Glutamatergic neuron (in vitro differentiated cells): ENCODE data around the gene CCDC136. TPM values are rescaled to one million over a fixed set of nuclear protein-coding genes. Genes with fewer than 3 reads are reported as not detected.

Experiments used
- DNase-seq: peaks from one replicate; pipeline ENCODE4 v3.0.0; 2022
- H3K27ac Mint-ChIP-seq: one replicate; pipeline ENCODE4 v1.8.0; 2020; ENCODE audit warnings: mild to moderate bottlenecking, mixed read lengths, inconsistent platforms; ENCODE audit not compliant: unreplicated experiment
- H3K27me3 Mint-ChIP-seq: one replicate; pipeline ENCODE4 v1.8.0; 2020; ENCODE audit warnings: mild to moderate bottlenecking, moderate library complexity, mixed read lengths, inconsistent platforms; ENCODE audit not compliant: unreplicated experiment
- H3K36me3 Mint-ChIP-seq: one replicate; pipeline ENCODE4 v1.8.0; 2020; ENCODE audit warnings: mild to moderate bottlenecking, mixed read lengths, inconsistent platforms; ENCODE audit not compliant: unreplicated experiment
- H3K4me1 Mint-ChIP-seq: one replicate; pipeline ENCODE4 v1.8.0; 2020; ENCODE audit warnings: mild to moderate bottlenecking, low read depth, mixed read lengths, inconsistent platforms; ENCODE audit not compliant: unreplicated experiment
- H3K4me3 Mint-ChIP-seq: one replicate; pipeline ENCODE4 v1.8.0; 2020; ENCODE audit warnings: mild to moderate bottlenecking, mixed read lengths, inconsistent platforms; ENCODE audit not compliant: unreplicated experiment
- H3K9me3 Mint-ChIP-seq: one replicate; pipeline ENCODE4 v1.8.0; 2020; ENCODE audit warnings: mild to moderate bottlenecking, moderate library complexity, mixed read lengths, inconsistent platforms; ENCODE audit not compliant: unreplicated experiment
- total RNA-seq: library from RNA; stranded (reverse); fragmentation: NEBNext Ultra II Directional; extraction: Animal tissue kit (Norgen Biotek cat#: 25700); gene quantifications from one replicate; pipeline ENCODE4 v1.2.1, GENCODE V29; 2021; ENCODE audit not compliant: unreplicated experiment
- TF ChIP-seq, protein P1 (sequence below): fragments of 200-600 bp; sonication (generic); IDR thresholded peaks from one replicate; pipeline ENCODE4 v1.5.0; 2021; ENCODE audit not compliant: partially characterized antibody, unreplicated experiment

The CCDC136 gene
- total RNA-seq, 1 donor from 2014 or later, result 202 TPM

- DNase-seq, result peak; percentile 99
- peaks cover 17% of the 10 kb centered on the region for H3K27me3 Mint-ChIP-seq
- peaks cover 18% of the 10 kb centered on the region for H3K9me3 Mint-ChIP-seq
- H3K27ac Mint-ChIP-seq, result peak within 1 kb of the TSS; percentile 99
- H3K36me3 Mint-ChIP-seq, result no peaks in the 10 kb centered on the region
- peaks cover 18% of the 10 kb centered on the region for H3K4me1 Mint-ChIP-seq
- TF ChIP-seq, protein P1, sequence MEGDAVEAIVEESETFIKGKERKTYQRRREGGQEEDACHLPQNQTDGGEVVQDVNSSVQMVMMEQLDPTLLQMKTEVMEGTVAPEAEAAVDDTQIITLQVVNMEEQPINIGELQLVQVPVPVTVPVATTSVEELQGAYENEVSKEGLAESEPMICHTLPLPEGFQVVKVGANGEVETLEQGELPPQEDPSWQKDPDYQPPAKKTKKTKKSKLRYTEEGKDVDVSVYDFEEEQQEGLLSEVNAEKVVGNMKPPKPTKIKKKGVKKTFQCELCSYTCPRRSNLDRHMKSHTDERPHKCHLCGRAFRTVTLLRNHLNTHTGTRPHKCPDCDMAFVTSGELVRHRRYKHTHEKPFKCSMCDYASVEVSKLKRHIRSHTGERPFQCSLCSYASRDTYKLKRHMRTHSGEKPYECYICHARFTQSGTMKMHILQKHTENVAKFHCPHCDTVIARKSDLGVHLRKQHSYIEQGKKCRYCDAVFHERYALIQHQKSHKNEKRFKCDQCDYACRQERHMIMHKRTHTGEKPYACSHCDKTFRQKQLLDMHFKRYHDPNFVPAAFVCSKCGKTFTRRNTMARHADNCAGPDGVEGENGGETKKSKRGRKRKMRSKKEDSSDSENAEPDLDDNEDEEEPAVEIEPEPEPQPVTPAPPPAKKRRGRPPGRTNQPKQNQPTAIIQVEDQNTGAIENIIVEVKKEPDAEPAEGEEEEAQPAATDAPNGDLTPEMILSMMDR, result no peak
- peak within 1 kb of the TSS; percentile 100 for H3K4me3 Mint-ChIP-seq
Measured at GRCh38 chr7:128862571-128863432, 71.0 kb downstream of the CCDC136 start, which contains the start of gene ATP6V1F. ATP6V1F (plus strand) TSS chr7:128862856; CDS start chr7:128862905, 49 bp downstream.

DNA sequence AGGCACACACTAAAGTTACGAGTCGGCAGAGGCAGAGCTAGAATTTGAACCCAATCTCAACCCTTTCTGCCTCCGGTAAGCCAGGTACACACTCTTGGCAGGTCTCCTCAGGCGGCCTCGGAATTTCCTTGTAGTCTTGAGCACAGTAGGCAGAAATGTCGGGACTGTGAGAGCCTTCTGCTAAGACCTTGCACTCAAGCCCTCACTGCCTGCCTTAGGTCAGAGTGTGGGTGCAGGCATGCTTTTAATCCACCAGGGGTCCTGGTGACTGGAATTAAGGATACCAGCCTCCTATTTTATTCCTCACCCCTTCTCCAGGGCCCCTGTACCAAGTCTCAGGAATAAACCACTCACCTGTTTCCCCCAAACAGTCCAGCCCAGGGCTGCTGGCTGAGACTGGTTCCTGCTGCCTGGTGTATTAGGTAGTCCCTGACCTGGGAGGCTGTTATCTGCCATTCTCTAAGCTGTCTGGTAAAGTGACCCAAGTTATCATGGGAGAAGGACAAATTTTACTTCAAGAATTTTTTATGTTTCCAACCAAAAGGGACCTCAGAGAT lies 71.7 kb downstream of the CCDC136 start:
- DNase-seq, result peak; percentile 65
- Mint-ChIP-seq H3K36me3 (no peaks in the 10 kb centered on the region), H3K27me3 (peaks cover 19% of the 10 kb centered on the region), H3K9me3 (peaks cover 19% of the 10 kb centered on the region), H3K27ac (peak overlapping the region; percentile 28), H3K4me3 (peak overlapping the region; percentile 100), H3K4me1 (peaks cover 19% of the 10 kb centered on the region)
- TF ChIP-seq, protein P1, result peak; percentile 70

DNA sequence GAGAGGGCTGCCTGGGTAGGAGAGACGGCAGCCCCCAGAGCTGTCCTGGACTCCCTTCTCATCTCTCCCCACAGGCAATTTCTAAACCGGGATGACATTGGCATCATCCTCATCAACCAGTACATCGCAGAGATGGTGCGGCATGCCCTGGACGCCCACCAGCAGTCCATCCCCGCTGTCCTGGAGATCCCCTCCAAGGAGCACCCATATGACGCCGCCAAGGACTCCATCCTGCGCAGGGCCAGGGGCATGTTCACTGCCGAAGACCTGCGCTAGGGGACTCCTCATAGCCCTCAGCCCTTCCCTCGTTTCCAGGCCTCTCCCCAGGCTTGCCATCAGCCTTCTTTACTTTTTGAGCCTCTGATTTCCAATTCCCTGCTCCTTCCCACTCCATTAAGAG lies 73.5 kb downstream of the CCDC136 start:
- Mint-ChIP-seq H3K4me1 (peaks cover 16% of the 10 kb centered on the region), H3K4me3 (no peak overlapping the region), H3K36me3 (no peaks in the 10 kb centered on the region), H3K27ac (no peak overlapping the region), H3K9me3 (peaks cover 19% of the 10 kb centered on the region), H3K27me3 (peaks cover 17% of the 10 kb centered on the region)
- DNase-seq, result no peak
- TF ChIP-seq, protein P1, result no peak

DNA sequence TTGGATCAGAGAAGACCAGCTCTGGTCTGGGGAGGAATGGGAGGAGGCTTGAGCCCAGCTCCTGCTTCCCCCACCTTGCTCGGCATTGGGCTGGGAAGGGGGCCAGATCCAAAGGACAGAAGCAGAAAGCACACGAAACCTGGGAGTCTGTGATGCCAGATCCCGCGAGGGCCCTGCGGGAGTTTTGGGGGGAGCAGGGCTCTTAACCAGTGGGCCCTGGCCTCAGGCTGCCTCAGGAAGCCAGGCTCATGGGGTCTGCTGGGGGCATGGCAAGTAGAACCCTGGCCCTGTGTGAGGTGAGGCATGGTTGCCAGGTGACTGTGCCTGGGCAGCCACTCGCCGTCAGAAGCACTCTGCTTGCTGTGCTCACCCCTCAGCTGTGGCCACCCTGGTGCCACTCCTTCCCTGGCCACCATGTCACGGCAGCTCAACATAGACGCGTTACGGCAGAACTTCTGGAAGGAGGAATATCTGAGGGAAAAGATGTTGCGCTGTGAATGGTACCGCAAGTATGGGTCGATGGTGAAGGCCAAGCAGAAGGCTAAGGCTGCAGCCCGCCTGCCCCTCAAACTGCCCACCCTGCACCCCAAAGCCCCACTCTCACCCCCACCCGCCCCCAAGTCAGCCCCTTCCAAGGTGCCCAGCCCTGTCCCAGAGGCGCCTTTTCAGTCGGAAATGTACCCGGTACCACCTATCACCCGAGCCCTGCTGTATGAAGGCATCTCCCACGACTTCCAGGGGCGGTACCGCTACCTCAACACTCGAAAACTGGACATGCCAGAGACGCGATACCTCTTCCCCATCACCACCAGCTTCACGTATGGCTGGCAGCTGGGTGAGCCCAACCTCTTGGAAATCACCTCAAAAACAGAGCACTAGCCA lies 74.5 kb downstream of the CCDC136 start:
- H3K4me3 Mint-ChIP-seq, result no peak overlapping the region
- H3K9me3 Mint-ChIP-seq, result peaks cover 16% of the 10 kb centered on the region
- peaks cover 18% of the 10 kb centered on the region for H3K27me3 Mint-ChIP-seq
- H3K27ac Mint-ChIP-seq, result no peak overlapping the region
- TF ChIP-seq, protein P1, result no peak
- H3K4me1 Mint-ChIP-seq, result peaks cover 16% of the 10 kb centered on the region
- H3K36me3 Mint-ChIP-seq, result no peaks in the 10 kb centered on the region
- DNase-seq, result no peak
